D721Med (cell line): Measurements from ENCODE around the gene OPN1LW.

Experiments used
- DNase-seq: peaks from one replicate; pipeline ENCODE4 v3.0.0; 2011; ENCODE audit warnings: low spot score; ENCODE audit not compliant: insufficient read length
- FAIRE-seq: peaks from 2 replicates; lab custom pipeline; 2011; peaks lifted over from hg19 to GRCh38; lab: Jason Lieb, UNC
- TF ChIP-seq, protein P1 (sequence below): IDR thresholded peaks from 2 replicates; pipeline ENCODE4 v1.5.1; 2012; ENCODE audit warnings: mild to moderate bottlenecking, control low read depth; ENCODE audit not compliant: insufficient read depth; ENCODE audit errors: missing control alignments

Gene OPN1LW

DNA sequence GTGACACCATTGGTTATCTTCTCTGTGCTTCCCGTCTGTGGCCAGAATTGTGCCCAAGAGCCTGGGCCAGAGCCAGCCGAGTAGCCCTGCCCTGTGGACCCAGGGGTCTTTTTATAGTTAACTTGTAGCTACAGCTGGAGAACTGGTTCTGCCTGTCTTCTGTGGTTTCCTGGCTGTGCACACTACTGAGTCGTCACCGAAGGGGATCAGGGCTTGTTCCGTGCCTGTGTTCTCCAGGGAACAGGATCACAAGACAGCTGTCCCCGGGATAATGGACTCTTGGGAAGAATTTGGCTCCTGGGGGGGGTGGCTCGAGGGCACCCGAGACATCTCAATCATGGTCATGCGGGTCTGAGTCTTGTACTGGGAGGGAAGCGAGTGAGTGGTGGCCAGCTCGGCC, 22.1 kb upstream of the OPN1LW start:
- TF ChIP-seq, protein P1, sequence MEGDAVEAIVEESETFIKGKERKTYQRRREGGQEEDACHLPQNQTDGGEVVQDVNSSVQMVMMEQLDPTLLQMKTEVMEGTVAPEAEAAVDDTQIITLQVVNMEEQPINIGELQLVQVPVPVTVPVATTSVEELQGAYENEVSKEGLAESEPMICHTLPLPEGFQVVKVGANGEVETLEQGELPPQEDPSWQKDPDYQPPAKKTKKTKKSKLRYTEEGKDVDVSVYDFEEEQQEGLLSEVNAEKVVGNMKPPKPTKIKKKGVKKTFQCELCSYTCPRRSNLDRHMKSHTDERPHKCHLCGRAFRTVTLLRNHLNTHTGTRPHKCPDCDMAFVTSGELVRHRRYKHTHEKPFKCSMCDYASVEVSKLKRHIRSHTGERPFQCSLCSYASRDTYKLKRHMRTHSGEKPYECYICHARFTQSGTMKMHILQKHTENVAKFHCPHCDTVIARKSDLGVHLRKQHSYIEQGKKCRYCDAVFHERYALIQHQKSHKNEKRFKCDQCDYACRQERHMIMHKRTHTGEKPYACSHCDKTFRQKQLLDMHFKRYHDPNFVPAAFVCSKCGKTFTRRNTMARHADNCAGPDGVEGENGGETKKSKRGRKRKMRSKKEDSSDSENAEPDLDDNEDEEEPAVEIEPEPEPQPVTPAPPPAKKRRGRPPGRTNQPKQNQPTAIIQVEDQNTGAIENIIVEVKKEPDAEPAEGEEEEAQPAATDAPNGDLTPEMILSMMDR: no peak
- DNase-seq (no peak), FAIRE-seq (no peak)

DNA sequence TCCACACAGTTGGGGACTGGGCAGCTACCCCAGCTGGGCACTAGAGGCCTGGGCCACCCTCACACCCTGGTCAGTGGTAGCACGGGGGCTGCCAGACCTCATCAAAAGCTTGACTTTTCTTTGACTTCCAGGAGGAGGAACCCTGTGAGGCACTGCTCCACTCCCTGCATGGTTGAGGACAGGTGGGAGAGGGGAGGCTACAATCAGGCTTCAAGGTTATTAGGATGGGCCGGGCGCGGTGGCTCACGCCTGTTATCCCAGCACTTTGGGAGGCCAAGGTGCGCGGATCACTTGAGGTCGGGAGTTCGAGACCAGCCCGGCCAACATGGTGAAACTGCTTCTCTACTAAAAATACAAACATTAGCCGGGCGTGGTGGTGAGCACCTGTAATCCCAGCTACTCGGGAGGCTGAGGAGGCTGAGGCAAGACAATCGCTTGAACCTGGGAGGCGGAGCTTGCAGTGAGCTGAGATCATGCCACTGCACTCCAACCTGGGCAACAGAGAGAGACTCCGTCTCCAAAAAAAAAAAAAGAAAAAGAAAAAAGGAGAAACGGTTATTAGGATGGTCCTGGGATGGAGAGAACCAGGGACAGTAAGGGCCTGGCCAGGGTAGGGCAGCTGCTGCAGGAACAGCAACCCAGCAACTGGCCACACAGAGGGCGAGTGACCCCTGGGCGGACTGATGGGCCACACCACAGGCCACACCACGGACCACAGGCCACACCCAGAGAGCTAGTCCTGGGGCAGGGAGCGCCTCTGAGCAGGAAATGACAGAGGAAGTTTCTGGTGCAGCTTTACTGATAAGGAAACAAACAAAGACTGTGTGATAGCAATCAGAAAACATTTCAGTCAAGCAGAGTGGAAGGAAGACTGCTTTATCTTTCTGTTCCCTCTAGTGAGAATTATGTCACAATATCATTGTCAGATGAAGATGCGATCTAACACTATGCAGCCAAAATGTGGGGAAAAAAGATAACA, 20.5 kb upstream of the OPN1LW start:
- no peak for FAIRE-seq

DNA sequence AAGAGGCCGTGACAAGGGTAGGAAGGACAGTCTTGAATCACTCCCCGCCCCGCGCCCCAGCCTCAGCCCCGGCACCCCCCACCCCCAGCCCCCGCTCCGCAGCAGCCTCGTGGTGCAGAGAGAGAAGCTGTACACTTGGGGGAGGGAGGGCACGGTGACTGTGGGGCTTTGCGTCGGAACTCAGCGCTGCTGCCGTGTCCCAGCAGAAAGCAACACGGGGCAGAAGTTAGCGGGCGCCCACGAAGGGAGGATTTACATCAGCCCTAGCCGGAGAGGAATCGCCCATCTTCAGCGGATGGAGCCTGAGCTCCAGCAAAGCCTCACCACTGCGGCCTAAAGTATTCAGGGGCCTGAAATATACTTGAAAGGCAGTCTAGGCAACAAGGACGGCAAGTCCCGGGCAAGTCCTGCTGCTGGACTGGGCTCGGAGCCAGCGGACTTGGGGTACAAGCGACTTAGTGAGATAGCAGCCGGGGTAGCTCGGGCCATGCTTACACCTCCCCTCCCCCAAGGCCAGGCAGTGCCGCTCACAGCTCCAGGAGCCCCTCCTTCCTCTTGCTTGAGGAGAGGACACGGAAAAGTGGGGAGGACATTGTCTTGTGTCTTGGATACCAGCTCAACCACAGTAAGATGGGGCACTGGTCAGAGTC, 18.5 kb upstream of the OPN1LW start:
- no peak for DNase-seq
- TF ChIP-seq, protein P1: no peak
- no peak for FAIRE-seq

More for the DNA sequence above, 20.5 kb upstream of the OPN1LW start:
- TF ChIP-seq, protein P1: no peak
- DNase-seq: no peak

DNA sequence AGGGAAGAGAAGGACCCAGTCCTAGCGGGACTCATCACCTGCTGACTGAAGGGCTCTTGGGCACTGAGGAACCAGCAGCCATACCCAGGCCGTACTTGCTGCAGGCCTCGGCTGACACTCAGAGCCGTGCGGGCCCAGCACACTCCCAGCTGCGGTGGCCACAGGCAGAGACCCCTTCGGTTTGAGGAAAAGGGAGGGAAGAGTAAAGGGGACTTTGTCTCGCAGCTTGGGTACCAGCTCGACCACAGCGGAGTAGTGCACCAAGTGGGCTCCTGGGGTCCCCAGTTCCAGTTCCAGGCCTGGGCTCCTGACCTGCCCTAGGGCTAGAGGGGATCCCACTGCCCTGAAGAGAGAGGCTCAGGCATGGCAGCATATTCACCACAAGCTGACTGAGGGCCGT, 17.9 kb upstream of the OPN1LW start:
- FAIRE-seq: no peak

DNA sequence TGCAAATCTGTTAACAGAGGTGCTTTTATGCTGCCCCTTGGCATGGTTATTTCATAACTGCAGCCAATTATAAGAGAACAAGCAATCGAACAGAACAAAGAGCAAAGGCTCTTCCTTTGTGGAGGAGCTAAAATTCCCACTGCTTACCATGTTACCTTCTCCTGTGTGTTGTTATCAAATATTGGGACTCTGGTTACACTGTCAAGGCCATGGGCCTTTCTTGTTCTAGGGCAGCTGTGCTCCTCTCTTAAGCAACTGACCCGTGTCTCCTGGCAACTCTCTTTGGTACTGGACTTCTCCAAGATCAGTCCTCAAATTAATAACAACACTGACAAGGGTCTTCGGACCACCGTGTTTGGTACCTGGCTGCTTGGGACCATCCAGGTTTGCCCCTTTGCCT, 12.1 kb upstream of the OPN1LW start:
- TF ChIP-seq, protein P1: no peak
- FAIRE-seq (no peak), DNase-seq (no peak)

More for the DNA sequence above, 17.9 kb upstream of the OPN1LW start:
- TF ChIP-seq, protein P1: no peak
- no peak for DNase-seq

DNA sequence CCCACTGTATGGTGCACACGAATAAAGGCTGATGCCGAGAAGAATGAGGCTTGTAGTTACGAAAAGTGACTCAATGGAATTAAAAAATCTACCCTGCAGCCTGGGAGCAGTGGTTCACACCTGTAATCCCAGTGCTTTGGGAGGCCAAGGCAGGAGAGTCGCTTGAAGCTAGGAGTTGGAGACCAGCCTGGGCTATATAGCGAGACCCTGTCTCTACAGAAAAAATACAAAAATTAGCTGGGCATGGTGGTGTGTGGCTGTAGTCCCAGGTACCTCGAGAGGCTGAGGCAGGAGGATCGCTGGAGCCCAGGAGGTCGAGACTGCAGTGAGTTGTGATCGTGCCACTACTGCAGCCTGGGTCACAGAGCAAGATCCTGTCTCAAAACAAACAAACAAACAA, 11.7 kb upstream of the OPN1LW start:
- DNase-seq (no peak), FAIRE-seq (no peak)

More for the DNA sequence above, 11.7 kb upstream of the OPN1LW start:
- TF ChIP-seq, protein P1: no peak
